GM12878 (cell line): ENCODE results near the gene RAB44. TPM values are rescaled to one million over a fixed set of nuclear protein-coding genes. Genes with fewer than 3 reads are reported as not detected.

Experiments used
- BCL3 ChIP-seq: IDR thresholded peaks from 2 replicates; pipeline ENCODE4 v1.6.1; 2011; ENCODE audit warnings: borderline replicate concordance, low read depth, mild to moderate bottlenecking, moderate library complexity, low read length; ENCODE audit not compliant: insufficient read depth, poor library complexity, severe bottlenecking
- IRF4 ChIP-seq: IDR thresholded peaks from 2 replicates; pipeline ENCODE4 v1.6.1; 2011; ENCODE audit warnings: low read depth, low read length
- JUNB ChIP-seq: IDR thresholded peaks from 2 replicates; pipeline ENCODE4 v1.6.1; 2016; ENCODE audit warnings: antibody characterized with exemption, mild to moderate bottlenecking
- JUND ChIP-seq: IDR thresholded peaks from 2 replicates; pipeline ENCODE4 v1.6.1; 2012; ENCODE audit warnings: low read depth, mild to moderate bottlenecking, low read length, improper control_type of control experiment, moderate library complexity
- MTA2 ChIP-seq: fragments of 450-650 bp; IDR thresholded peaks from 2 replicates; pipeline ENCODE4 v1.6.1; 2016; ENCODE audit warnings: low read depth, mild to moderate bottlenecking, moderate library complexity
- NFIC ChIP-seq: IDR thresholded peaks from 2 replicates; pipeline ENCODE4 v1.6.1; 2012; ENCODE audit warnings: low read depth, mild to moderate bottlenecking, inconsistent platforms, low read length, moderate library complexity
- SP1 ChIP-seq: IDR thresholded peaks from one replicate; pipeline ENCODE4 v1.6.1; 2011; ENCODE audit warnings: low read depth, low read length
- ZBTB4 ChIP-seq: fragments of 450-650 bp; formaldehyde crosslinking; IDR thresholded peaks from 2 replicates; pipeline ENCODE4 v1.4.0; 2022; ENCODE audit warnings: mild to moderate bottlenecking, moderate library complexity
- ZNF24 ChIP-seq: fragments of 450-650 bp; IDR thresholded peaks from 2 replicates; pipeline ENCODE4 v1.6.1; 2017; ENCODE audit warnings: antibody characterized with exemption, mild to moderate bottlenecking
- ZNF274 ChIP-seq: IDR thresholded peaks from one replicate; pipeline ENCODE4 v1.8.0; 2011; ENCODE audit not compliant: insufficient read length, insufficient read depth
- polyA plus RNA-seq, 11 experiments: library from polyadenylated mRNA; depleted of rRNA in 4 of 11; unstranded in 6 of 11; stranded (reverse) in 5 of 11; fragments of >200 nt; fragmentation: Nextera tagmentation in 4 of 11; fragmentation: Illumina TruSeq in 1 of 11; extraction: Ambion mirVana in 4 of 11; extraction: Trizol in 1 of 11; gene quantifications; 1 replicate in 1 of 11; 2 replicates in 10 of 11; pipeline versions ENCODE4 v1.2.1 to v1.2.3, GENCODE V29; 2011 to 2016; ENCODE audit warnings: inconsistent platforms in 2 of 11, missing spikeins in 2 of 11, low read depth in 1 of 11
- total RNA-seq, 4 experiments: library from RNA; depleted of rRNA in 3 of 4; stranded (reverse); fragments of >200 nt in 3 of 4; fragmentation: Illumina TruSeq in 1 of 4; extraction: Trizol in 1 of 4; gene quantifications; 2 replicates each; pipeline versions ENCODE4 v1.2.1 to v1.2.3, GENCODE V29; 2013 to 2021

Gene RAB44
- total and polyA plus RNA-seq, 10 of the 15 experiments (the other 5 are each of a cell fraction or from before 2014, with no cell fraction given): 0.01 to 0.08 (median 0.05) TPM; not detected in 2

- TF ChIP-seq ZBTB4 (CRISPR knock-in tag): no peak
- no peak for TF ChIP-seq SP1
- 0 out of 2 replicates have a peak, but pooled peaks have one; percentile 4 for TF ChIP-seq IRF4
- TF ChIP-seq JUNB: no peak
- TF ChIP-seq JUND: no peak
- TF ChIP-seq NFIC: no peak
- no peak for TF ChIP-seq ZNF24
- TF ChIP-seq MTA2: no peak
- TF ChIP-seq BCL3: no peak
- no peak for TF ChIP-seq ZNF274
Observed at GRCh38 chr6:36758516-36759147, 61.0 kb downstream of the RAB44 start (continued).
